ENCODE data around the gene PPM1E.
"Not testable (repeated sequence)": the region's sequence is repeated elsewhere in the genome, so short reads cannot be mapped to it uniquely, and the experiment has no call there.

The PPM1E gene

DNA sequence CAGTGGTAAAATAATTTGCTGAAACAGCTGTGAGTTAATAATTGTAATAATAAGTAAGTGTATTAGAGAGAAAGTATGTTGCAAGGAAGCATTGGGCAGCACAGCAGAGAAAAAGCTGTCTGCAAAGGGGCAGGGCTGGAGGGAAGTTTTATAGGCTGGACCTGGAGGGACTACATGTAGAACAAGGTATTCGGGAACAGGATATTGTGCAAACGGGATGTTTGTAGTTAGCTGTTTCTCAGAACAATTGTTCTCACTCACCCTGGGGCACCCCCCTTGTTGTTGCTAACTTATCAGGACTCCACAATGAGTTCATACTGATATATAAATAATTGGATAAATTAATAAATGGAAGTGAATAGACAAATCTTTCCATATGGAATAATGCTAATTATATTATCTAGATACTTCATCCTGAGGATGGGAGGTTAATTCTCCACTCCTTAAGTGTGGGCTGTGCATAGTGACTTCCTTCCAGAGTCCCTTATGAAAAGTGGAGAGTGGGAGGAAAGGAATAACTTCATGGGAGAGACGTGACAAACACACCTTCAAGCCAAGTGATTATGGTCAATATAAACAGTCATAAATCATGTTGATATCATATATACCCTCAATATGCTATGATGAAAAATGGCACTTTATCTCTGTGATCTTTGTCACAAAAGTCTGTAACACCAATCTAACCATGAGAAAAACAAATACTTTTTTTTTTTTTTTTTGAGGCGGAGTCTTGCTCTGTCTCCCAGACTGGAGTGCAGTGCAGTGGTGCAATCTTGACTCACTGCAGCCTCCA, 85.4 kb downstream of the PPM1E start:
- no peak for DNase-seq (ENCODE audit: low read depth in 2 of 2)

DNA sequence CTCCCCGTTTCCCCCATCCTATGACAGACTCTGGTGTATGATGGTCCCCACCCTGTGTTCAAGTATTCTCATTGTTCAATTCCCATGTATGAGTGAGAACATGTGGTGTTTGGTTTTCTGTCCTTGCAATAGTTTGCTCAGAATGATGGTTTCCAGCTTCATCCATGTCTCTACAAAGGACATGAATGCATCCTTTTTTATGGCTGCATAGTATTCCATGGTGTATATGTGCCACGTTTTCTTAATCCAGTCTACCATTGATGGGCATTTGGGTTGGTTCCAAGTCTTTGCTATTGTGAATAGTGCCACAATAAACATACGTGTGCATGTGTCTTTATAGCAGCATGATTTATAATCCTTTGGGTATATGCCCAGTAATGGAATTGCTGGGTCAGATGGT, 90.8 kb downstream of the PPM1E start:
- not testable (repeated sequence) for DNase-seq (ENCODE audit: low read depth in 2 of 2)

DNA sequence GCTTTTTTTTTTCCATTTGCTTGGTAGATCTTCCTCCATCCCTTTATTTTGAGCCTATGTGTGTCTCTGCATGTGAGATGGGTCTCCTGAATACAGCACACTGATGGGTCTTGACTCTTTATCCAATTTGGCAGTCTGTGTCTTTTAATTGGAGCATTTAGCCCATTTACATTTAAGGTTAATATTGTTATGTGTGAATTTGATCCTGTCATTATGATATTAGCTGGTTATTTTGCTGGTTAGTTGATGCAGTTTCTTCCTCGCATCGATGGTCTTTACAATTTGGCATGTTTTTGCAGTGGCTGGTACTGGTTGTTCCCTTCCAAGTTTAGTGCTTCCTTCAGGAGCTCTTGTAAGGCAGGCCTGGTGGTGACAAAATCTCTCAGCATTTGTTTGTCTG, 94.5 kb downstream of the PPM1E start:
- not testable (repeated sequence) for DNase-seq (ENCODE audit: low read depth in 2 of 2)

DNA sequence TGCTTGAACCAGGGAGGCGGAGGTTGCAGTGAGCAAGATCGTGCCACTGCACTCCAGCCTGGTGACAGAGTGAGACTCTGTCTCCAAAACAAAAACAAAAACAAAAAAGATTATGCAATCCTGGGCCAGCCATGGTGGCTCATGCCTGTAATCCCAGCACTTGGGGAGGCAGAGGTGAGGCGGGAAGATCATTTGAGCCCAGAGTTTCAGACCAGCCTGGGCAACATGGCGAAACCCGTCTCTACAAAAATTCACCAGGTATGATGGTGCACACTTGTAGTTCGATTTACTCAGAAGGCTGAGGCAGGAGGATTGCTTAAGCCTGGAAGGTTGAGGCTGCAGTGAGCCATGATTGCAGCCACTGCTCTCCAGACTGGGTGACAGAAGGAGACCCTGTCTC, 109.6 kb downstream of the PPM1E start:
- DNase-seq (ENCODE audit: low read depth in 2 of 2), result no peak

DNA sequence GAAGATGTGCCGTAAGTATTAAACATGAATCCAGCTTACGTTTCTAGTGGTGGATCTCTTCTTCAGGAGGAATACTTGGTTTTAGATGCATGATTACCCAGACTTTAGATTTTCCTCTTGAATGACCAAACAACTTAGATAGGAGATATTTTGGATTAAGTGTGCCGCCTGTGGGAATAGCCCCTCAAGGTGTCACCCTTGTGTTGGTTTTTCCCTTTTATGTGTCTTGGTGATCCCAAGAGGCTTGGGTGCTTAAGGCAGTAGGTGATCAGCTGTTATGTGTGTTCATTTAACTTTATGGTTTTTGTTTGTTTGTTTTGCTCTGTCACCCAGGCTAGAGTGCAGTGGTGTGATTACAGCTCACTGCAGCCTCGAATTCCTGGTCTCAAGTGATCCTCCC, 115.1 kb downstream of the PPM1E start:
- no peak for DNase-seq (ENCODE audit: low read depth in 2 of 2)

DNA sequence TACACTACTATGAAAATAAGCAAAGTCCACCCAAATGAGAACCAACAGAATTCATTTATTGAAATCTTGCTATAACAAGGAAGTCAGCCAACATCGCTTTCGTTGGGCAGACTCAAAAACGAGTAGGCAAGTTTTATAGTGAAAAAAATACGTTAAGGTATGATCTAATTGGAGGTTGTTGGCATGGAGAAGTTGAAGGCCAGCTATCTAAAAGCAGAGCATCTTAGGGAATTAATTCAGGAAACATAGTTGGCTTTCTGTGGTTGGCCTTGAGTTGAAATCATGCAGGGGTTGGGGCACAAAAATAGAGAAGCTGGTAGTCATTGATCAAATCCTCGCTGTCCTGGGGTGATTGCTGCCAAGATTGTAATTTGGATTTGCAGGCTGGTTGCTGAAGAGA, 118.3 kb downstream of the PPM1E start:
- no peak for DNase-seq (ENCODE audit: low read depth in 2 of 2)

DNA sequence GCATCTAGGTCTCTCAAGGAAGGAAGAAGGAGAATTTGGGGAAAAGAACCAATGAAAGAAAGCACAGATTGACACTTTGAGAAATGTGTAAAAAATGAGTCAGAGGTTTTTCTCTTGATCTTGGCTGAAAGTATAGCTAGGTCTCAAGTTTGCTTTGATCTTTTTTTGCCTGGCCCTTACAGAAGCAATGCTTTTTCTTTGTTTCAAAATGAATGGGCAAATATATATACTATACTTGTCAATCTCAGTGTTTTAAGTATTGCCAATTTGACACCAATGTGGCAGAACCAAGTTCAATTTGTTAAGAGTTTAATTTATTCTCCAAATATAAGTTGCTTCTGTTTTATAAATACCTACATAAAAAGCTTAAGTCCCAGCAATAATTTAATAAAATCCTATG, 119.6 kb downstream of the PPM1E start:
- no peak for DNase-seq (ENCODE audit: low read depth in 2 of 2)

DNA sequence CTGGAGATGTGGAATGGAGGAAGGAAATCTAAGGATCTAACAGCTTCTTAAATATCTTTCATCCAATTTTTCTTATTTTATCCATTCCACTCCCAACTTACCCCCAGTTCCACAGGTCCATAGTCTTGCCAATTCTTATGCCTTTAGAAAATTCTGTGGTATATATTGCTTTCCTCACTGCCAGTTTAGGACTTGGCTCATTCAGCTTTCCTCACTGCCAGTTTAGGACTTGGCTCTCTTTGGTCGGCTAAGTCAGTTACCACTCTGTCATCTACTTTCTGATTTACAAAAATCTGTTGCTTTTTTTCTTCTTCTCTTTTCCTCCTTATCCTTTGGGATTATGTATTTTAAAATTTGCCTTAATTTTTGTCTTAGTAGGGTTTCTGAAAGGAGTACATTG, 128.5 kb downstream of the PPM1E start:
- DNase-seq (ENCODE audit: low read depth in 2 of 2), result no peak

DNA sequence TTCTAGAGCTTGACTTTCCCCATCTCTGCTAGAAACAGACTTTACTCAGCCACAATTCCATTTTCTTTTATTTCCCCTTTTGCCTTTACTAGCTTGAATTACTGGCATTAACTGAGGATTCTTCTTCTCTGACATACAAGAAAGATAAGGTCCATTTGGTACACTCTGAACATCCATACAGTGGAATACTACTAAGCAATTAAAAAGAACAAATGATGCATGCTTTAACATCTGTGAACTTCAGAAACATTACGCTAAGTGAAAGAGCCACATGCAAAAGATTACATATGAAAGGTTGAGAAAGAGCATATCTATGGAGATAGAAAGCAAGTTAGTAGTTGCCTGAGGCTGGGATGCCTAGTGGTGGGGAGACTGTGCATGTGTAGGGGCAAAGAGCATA, 130.9 kb downstream of the PPM1E start:
- no peak for DNase-seq (ENCODE audit: low read depth in 2 of 2)

DNA sequence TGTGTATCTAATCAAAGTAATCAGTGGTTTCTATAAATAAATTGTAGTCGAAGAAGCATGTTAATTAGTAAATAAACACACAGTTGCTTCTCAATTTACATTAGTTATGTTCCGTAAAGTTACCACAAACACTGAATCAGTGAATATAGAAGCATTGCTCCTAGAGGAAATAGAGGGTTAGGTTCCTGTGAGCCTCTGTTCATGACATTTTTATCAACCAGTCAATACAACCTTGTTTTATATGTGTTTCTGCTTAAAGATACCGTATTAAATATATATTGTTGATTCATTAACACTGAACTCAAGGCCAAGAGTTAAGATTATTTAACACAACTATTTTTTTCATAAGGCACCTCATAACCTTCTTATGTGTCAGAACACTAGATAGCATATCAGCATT, 134.3 kb downstream of the PPM1E start:
- DNase-seq (ENCODE audit: low read depth in 2 of 2), result no peak

DNA sequence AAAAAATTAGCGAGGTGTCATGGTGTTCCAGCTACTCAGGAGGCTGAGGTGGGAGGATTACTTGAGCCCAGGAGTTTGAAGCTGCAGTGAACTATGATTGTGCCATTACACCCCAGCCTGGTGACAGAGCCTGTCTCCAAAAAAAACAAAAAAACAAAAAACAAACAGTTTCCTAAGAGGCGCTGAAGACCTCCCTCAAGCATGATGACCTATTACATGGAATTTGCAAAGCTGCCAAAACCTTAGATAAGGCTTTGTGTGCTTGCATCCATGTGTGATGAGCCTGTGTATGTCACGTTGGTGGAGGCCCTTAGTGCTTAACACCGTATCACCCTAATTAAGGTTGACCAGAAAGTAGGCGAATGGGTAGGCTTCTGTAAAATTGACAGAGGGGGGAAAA, 143.5 kb downstream of the PPM1E start:
- DNase-seq (ENCODE audit: low read depth in 2 of 2), result no peak

DNA sequence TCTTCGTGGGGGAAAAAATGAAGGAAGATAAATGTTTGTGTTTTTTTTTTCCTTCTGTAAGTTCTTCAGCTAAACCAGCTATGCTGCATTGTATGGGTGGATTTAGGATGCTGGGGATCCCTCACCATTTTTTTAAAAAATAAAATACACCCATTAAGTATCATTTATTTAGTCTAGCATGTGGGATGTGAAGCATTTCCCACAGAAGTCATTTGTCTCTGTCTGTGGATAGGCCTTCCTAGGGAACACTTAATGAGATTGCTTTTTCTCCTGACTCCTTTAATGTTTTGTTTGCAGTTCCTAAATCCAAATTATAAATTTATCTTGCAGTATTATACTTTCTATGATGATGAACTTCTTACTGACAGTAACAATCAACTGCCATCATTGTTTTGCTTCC, 146.7 kb downstream of the PPM1E start:
- no peak for DNase-seq (ENCODE audit: low read depth in 2 of 2)

DNA sequence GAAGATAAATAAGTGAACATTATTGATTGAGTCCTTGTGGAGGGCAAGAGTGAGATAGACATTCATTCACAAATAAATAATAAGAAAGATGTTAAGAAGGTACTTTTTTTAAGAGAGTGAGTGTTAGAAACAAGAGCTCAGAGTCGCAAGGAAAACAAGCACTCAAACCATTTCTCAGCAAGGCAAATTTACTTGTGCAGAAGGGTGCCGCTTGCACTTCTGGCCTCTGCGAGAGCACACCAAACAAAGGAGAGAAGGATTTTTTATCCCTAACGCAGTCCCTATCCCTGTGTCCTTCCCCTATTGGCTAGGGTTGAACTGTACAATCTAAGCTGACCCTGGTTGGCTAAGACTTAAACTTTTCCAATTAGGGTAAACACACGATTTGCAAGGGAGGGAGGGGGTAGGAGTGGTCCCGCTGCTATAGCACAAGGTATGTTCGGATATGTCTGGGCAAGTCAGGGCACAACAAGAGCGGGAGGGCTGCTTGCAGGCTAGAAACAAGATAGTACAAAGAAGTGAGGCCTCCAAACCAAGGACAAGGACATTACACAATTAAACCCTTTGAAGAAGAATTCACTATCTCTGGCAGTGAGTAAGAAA, 156.2 kb downstream of the PPM1E start:
- no peak for DNase-seq (ENCODE audit: low read depth in 2 of 2)

DNA sequence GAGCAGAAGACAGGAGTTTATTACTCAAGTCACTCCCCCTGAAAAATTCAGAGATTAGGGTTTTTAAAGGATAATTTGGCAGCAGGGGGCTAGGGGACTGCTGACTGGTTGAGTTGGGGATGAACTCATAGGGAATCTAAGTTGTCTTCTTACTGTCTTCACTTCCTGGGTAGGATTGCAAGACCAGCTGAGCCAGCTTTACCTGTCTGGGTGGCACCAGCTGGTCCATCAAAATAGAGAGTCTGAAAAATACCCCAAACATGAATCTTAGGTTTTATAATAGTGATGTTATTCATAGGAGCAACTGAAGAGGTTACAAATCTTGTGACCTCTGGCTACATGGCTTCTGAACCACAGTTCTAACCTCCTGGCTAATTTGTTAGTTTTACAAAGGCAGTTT, 157.9 kb downstream of the PPM1E start:
- DNase-seq (ENCODE audit: low read depth in 2 of 2), result no peak

DNA sequence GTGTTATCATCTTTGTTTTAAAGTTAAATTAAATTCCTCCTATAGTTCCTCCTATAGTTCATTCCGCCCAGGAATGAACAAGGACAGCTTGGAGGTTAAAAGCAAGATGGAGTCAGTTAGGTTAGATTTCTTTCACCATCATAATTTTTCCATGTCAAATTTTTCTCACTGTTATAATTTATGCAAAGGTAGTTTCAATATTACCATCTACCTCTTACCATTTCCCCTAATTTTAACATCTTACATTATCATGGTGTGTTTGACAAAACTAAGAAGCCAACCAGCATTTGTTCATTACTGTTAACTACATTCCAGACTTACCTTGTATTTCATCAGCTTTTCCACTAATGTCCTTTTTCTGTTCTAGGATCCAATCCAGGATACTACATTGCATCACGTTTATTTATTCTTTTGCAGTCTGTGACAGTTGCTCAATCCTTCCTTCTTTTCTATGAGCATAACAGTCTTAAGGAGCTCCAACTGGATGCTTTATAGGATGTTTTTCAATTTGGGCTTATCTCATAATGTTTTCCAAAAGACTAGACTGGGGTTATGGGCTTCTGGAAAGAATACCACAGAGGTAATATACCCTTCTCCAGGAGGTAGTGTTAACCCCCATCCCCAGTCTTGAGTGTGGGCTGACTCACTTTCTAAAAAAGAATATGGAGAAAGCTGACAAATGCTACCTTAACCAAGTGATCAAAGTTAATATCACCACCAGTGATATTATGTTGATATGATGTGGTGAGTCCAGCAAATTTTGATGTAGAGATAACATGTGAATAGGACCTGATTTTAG, 158.5 kb downstream of the PPM1E start:
- DNase-seq (ENCODE audit: low read depth in 2 of 2), result no peak

DNA sequence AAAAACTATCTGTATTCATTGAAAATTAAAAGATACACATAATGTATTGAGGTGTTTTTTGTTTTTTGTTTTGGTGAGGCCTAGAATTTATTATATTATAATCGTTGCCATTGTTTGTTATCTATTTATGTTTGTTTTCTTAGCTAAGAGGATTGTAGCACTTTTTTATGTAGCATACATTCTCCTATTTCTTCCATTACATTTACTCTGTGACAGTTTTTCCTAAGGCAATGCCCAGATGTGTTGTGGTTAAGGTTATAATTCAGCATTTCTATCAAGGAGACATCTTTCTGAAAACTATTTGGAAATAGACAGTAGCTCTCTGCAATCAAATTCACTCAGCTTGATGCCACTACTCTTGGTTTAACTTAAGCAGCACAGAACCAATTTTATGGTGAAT, 161.6 kb downstream of the PPM1E start:
- DNase-seq (ENCODE audit: low read depth in 2 of 2), result no peak

DNA sequence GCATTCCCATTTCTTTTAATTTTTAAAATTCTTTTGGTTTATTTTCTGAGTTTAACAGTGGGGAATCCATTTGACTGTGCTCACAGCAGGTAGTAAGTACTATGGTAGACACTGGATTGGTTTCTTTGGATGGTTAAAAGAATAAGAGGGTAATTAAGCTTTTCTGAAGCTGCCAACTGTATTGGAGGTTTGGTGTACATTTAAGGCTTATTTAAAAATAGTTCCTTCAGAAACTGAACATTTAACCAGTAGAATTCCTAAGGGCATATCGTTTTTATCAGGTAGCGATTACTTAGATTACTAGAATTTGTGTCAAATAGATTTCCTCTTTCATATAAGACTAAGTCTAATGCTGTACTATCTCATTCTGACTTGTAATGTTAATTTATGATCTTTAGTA, 162.4 kb downstream of the PPM1E start:
- no peak for DNase-seq (ENCODE audit: low read depth in 2 of 2)

DNA sequence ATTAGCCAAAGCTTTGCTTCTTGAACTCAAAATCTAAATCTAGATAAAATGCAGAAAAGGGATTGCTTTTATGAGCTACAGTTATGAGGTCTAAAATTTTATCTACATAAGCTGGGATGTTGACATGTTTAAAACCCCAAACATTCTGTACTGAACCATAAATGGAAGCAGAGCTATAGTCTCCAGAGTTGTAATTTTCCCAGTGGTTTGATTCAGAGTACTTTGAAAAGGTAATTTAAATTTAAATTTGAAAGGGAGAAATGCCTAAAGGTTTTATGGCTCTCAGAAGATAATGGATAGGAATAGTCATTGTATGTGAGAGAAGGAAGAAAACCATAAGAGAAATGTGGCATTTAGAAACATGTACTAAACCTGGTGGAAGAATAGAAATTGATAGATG, 163.2 kb downstream of the PPM1E start:
- no peak for DNase-seq (ENCODE audit: low read depth in 2 of 2)

DNA sequence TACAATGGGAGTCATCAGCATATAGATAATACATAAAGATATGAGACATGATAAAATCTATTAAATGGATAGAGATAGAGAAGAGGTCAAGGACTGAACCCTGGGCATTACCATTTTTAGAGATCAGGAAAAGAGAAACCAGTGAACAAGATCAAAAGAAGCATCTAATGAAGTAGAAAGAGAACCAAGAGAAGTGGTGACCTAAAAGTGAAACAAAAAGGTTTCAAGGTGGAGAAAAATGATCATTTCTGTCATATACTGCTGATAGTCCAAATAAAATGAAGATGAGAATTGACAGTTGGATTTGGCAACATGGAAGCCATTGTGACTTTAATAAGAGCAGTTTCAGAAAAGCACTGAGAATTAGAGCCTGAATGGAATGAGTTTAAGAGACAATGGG, 165.1 kb downstream of the PPM1E start:
- DNase-seq (ENCODE audit: low read depth in 2 of 2), result no peak

DNA sequence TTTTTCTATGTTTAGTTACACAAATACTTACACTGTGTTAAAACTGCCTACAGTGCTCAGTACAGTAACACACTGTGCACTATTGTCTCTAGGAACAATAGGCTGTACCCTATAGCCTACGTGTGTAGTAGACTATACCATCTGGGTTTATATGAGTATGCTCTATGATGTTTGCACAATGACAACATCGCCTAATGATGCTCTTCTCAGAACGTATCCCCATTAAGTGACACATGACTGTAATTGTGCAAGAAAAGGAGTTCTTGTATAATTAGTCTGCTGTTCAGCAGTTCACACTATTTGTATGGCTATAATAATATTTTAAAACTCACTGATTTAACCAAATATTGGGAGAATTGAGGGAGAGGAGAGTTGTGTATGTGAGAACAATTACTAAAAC, 177.3 kb downstream of the PPM1E start:
- DNase-seq (ENCODE audit: low read depth in 2 of 2), result no peak

DNA sequence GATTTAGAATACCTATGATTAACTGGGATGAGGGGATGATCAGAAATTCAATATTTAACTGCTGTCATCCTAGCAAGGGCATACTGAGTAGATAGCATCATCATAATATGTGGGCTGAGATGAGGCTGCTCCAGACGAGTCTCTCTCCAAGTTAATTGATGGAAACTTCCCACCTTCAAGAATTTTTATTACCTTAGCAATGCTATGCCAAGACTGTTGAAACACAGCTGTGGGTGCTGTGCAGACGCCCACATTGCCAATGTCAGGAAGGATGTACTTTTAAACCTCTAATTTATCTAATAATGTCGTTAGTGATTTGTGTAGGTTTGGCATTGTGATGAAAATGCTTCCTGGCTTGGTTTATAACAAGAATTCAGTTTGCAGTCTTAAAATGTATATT, 180.6 kb downstream of the PPM1E start:
- DNase-seq (ENCODE audit: low read depth in 2 of 2), result no peak

DNA sequence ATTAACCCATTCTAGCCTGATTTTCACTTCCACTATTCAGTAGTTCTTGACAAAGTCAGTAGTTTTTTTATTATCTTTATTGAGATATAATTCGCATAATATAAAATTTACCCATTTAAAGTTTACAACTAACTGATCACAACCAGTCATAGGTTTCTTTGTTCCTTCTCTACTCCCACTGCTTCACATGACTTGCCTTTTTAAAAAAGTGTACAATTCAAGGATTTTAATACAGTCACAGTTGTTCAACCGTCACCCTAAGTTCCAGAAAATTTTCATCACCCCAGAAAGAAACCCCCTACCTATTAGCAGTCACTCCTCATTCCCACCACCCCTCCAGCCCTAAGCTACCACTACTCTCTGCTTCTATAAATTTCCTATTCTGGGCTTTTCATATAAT, 188.5 kb downstream of the PPM1E start:
- DNase-seq (ENCODE audit: low read depth in 2 of 2), result no peak

DNA sequence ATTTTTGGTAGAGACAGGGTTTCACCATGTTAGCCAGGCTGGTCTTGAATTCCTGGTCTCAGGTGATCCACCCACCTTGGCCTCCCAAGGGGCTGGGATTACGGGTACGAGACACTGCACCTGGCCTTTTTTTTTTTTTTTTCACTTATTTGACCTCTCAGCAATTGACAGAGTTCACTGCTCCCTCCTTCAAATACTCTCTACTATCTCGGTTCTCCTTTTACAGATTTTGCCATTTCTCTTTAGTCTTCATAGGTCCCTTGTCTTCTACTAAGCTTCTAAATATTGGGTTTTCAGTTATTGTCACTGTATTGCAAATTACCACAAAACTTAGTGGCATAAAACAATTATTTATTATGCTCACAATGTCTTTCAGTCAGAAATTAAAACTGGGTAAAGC, 191.8 kb downstream of the PPM1E start:
- no peak for DNase-seq (ENCODE audit: low read depth in 2 of 2)
